Stomach (tissue), 9 donors: ENCODE data around the gene KIF21A. TPM values are rescaled to one million over a fixed set of nuclear protein-coding genes. Genes with fewer than 3 reads are reported as not detected.

Experiments
- DNase-seq, 2 donors: peaks; one replicate each; pipeline versions ENCODE4 v3.0.0 to v3.0.0-alpha.2; 2013 to 2019
- H3K27ac ChIP-seq, 5 donors: fragments of 200-600 bp in 4 of 5; sonication (generic) in 4 of 5; one replicate each; pipeline ENCODE4 v1.5.1; 2013 to 2019; ENCODE audit warnings: mild to moderate bottlenecking in 1 of 5, moderate library complexity in 1 of 5
- H3K27me3 ChIP-seq, 3 donors: fragments of 200-600 bp; sonication (generic); one replicate each; pipeline ENCODE4 v1.5.1; 2017 to 2019; ENCODE audit warnings: mixed run types in 1 of 3
- H3K36me3 ChIP-seq, 4 donors: fragments of 200-600 bp; sonication (generic); 1 replicate in 3 of 4; 2 replicates in 1 of 4; pipeline ENCODE4 v1.5.1; 2016 to 2019
- H3K4me1 ChIP-seq, 4 donors: fragments of 200-600 bp; sonication (generic); one replicate each; pipeline ENCODE4 v1.5.1; 2016 to 2019
- H3K4me3 ChIP-seq, 4 donors: fragments of 200-600 bp; sonication (generic) in 3 of 4; one replicate each; pipeline ENCODE4 v1.5.1; 2016 to 2019; ENCODE audit warnings: mild to moderate bottlenecking in 1 of 4
- H3K9me3 ChIP-seq, 4 donors: fragments of 200-600 bp; sonication (generic); one replicate each; pipeline ENCODE4 v1.5.1; 2016 to 2019
- CTCF ChIP-seq, 7 experiments: fragments of 450-650 bp in 4 of 7; fragments of 200-600 bp in 3 of 7; sonication (generic) in 3 of 7; IDR thresholded peaks; one replicate each; pipeline ENCODE4 v1.5.1; 2016 to 2019; ENCODE audit warnings: antibody characterized with exemption in 7 of 7, control low read depth in 2 of 7, mild to moderate bottlenecking in 1 of 7
- EP300 ChIP-seq: sonication (generic); formaldehyde crosslinking; IDR thresholded peaks from one replicate; pipeline ENCODE4 v1.6.1; 2017; ENCODE audit warnings: antibody characterized with exemption
- POLR2A ChIP-seq, 4 donors: fragments of 450-650 bp; IDR thresholded peaks; one replicate each; pipeline ENCODE4 v1.6.1; 2016; ENCODE audit warnings: antibody characterized with exemption in 4 of 4, control low read depth in 2 of 4, mild to moderate bottlenecking in 1 of 4, moderate library complexity in 1 of 4
- POLR2AphosphoS5 ChIP-seq, 3 donors: sonication (generic); formaldehyde crosslinking; IDR thresholded peaks; one replicate each; pipeline ENCODE4 v1.6.1; 2016; ENCODE audit warnings: antibody characterized with exemption in 3 of 3
- WGBS, 5 donors: extraction: QIAGEN DNeasy Blood & Tissue Kit in 3 of 5; methylation state at CpG; one replicate each; pipeline versions ENCODE4 v1.1.5 to v1.1.7; 2013 to 2018; 5-methylcytosine and 5-hydroxymethylcytosine counted together
- intact Hi-C: fragments of 100-400 bp; cut with DNase I; formaldehyde crosslinking; loops from one replicate; pipeline ENCODE4 v1.15.1; 2023; ENCODE audit warnings: low total_unique reads
- polyA plus RNA-seq, 3 donors: library from polyadenylated mRNA; stranded (reverse); fragments of 200-250 nt; gene quantifications; one replicate each; pipeline ENCODE4 v1.2.3, GENCODE V29; 2013
- total RNA-seq, 5 donors: library from RNA; depleted of rRNA; stranded (reverse); fragments of >200 nt; gene quantifications; one replicate each; pipeline versions ENCODE4 v1.1.0 to v1.2.3, GENCODE V29; 2014 to 2016
- donor health status: healthy with polysubstance abuse.
- donor health status: Bipolar disorder and iron deficiency.
- donor health status: healthy.

Gene KIF21A
- total and polyA plus RNA-seq, 8 donors = 4.9 to 45.9 (median 16.7) TPM

GRCh38 chr12:39441963-39442830, 723 bp downstream of the KIF21A start:
- H3K27me3 ChIP-seq = peaks cover 0 to 7% (median 0%) of the 10 kb centered on the region in 3 donors
- no peaks in the 10 kb centered on the region for H3K36me3 ChIP-seq
- peaks cover 6 to 33% (median 19%) of the 10 kb centered on the region in 4 donors for H3K4me1 ChIP-seq
- H3K9me3 ChIP-seq = no peaks in the 10 kb centered on the region
- peak in 1 of 2 donors; percentile 34 for DNase-seq
- TF ChIP-seq EP300 (no peak), POLR2A (IDR thresholded peaks at IDR 0.05) (no peak), POLR2AphosphoS5 (IDR thresholded peaks at IDR 0.05) (no peak), CTCF (IDR thresholded peaks at IDR 0.05) (no peak)
- intact Hi-C loops = no loop called here
- H3K27ac ChIP-seq = peak overlapping the region; percentile 91 to 98 (median 94)
- WGBS, 5 donors = 2 to 5% (median 3%) methylated on average over 19 to 49 of the region's 49 CpGs
- peak overlapping the region; percentile 84 to 94 (median 88) for H3K4me3 ChIP-seq

GRCh38 chr12:39441189-39441962, 1.5 kb downstream of the KIF21A start:
- H3K36me3 ChIP-seq = no peaks in the 10 kb centered on the region
- no peaks in the 10 kb centered on the region for H3K9me3 ChIP-seq
- 52 to 63% (median 62%) methylated on average over 5 of the region's 5 CpGs for WGBS, 5 donors
- H3K4me1 ChIP-seq = peaks cover 6 to 33% (median 19%) of the 10 kb centered on the region in 4 donors
- no peak for DNase-seq
- peaks cover 0 to 7% (median 0%) of the 10 kb centered on the region in 3 donors for H3K27me3 ChIP-seq
- intact Hi-C loops = no loop called here
- peak overlapping the region in 2 of 5 donors; percentile 94 for H3K27ac ChIP-seq
- TF ChIP-seq CTCF (IDR thresholded peaks at IDR 0.05) (no peak), EP300 (no peak), POLR2AphosphoS5 (IDR thresholded peaks at IDR 0.05) (no peak), POLR2A (IDR thresholded peaks at IDR 0.05) (no peak)
- H3K4me3 ChIP-seq = peak overlapping the region in 3 of 4 donors; percentile 84 to 94 (median 89)

- intact Hi-C loops = no loop called here
- H3K27me3 ChIP-seq = peaks cover 0 to 7% (median 0%) of the 10 kb centered on the region in 3 donors
- 74 to 89% (median 81%) methylated on average over 2 of the region's 2 CpGs for WGBS, 5 donors
- H3K9me3 ChIP-seq = no peaks in the 10 kb centered on the region
- H3K4me3 ChIP-seq = no peak overlapping the region
- TF ChIP-seq EP300 = no peak
- TF ChIP-seq POLR2AphosphoS5 (IDR thresholded peaks at IDR 0.05) = no peak
- no peak for TF ChIP-seq POLR2A (IDR thresholded peaks at IDR 0.05)
- TF ChIP-seq CTCF (IDR thresholded peaks at IDR 0.05) = no peak
- no peak overlapping the region for H3K27ac ChIP-seq
- no peaks in the 10 kb centered on the region for H3K36me3 ChIP-seq
- DNase-seq = peak in 1 of 2 donors; percentile 6
- peaks cover 6 to 33% (median 19%) of the 10 kb centered on the region in 4 donors for H3K4me1 ChIP-seq
These were observed 2.1 kb downstream of the KIF21A start for GRCh38 chr12:39440781-39441180.

- intact Hi-C loops = no loop called here
- 96 to 100% (median 98%) methylated on average over 1 of the region's 1 CpG for WGBS, 5 donors
- DNase-seq = no peak
- Histone ChIP-seq H3K4me3 (no peak overlapping the region), H3K27me3 (peaks cover 0 to 7% (median 0%) of the 10 kb centered on the region in 3 donors), H3K36me3 (no peaks in the 10 kb centered on the region), H3K4me1 (peaks cover 6 to 33% (median 19%) of the 10 kb centered on the region in 4 donors), H3K27ac (no peak overlapping the region), H3K9me3 (no peaks in the 10 kb centered on the region)
- TF ChIP-seq EP300 (no peak), POLR2A (IDR thresholded peaks at IDR 0.05) (no peak), CTCF (IDR thresholded peaks at IDR 0.05) (no peak), POLR2AphosphoS5 (IDR thresholded peaks at IDR 0.05) (no peak)
These were observed 2.8 kb downstream of the KIF21A start for GRCh38 chr12:39440101-39440500.
